Measurements from ENCODE around the gene GRM1.

- TF ChIP-seq CTCF (conservative IDR thresholded peaks at IDR 0.05; ENCODE audit: low read depth in 2 of 2) (no peak), EZH2 (IDR thresholded peaks at IDR 0.05; ENCODE audit: low read depth, unreplicated experiment) (no peak), REST (IDR thresholded peaks at IDR 0.05; ENCODE audit: unreplicated experiment) (no peak), POLR2AphosphoS5 (IDR thresholded peaks at IDR 0.05; ENCODE audit: low read depth) (no peak), JUNB (IDR thresholded peaks at IDR 0.05; ENCODE audit: unreplicated experiment) (no peak), ETS1 (IDR thresholded peaks at IDR 0.05) (no peak), EZH2phosphoT487 (IDR thresholded peaks at IDR 0.05; ENCODE audit: unreplicated experiment) (no peak), CREB1 (CRISPR knock-in tag; IDR thresholded peaks at IDR 0.05; ENCODE audit: low read depth) (no peak), ZNF114 (CRISPR knock-in tag; IDR thresholded peaks at IDR 0.05) (no peak), ZNF331 (CRISPR knock-in tag; IDR thresholded peaks at IDR 0.05; ENCODE audit: low read depth) (no peak), ZNF462 (CRISPR knock-in tag; IDR thresholded peaks at IDR 0.05) (no peak), NANOG (IDR thresholded peaks at IDR 0.05; ENCODE audit: borderline replicate concordance) (no peak)
Observed at GRCh38 chr6:146388736-146389364, 360.0 kb downstream of the GRM1 start.
